Adrenal gland (tissue), 5 donors: ENCODE data around the gene MUSK.

Experiments used
- CTCF ChIP-seq, 6 experiments: fragments of 450-650 bp in 4 of 6; fragments of 200-600 bp in 2 of 6; sonication (generic) in 1 of 6; IDR thresholded peaks; 1 replicate in 5 of 6; 2 replicates in 1 of 6; pipeline versions ENCODE4 v1.5.1 to v1.8.0; 2016 to 2021; ENCODE audit warnings: antibody characterized with exemption in 6 of 6, mild to moderate bottlenecking in 2 of 6, moderate library complexity in 1 of 6
- POLR2A ChIP-seq, 2 donors: fragments of 450-650 bp; IDR thresholded peaks; one replicate each; pipeline ENCODE4 v1.6.1; 2017; ENCODE audit warnings: antibody characterized with exemption in 2 of 2, mild to moderate bottlenecking in 2 of 2, moderate library complexity in 1 of 2
- donor health status: DM: no; HTN: no; CAD: no.

DNA sequence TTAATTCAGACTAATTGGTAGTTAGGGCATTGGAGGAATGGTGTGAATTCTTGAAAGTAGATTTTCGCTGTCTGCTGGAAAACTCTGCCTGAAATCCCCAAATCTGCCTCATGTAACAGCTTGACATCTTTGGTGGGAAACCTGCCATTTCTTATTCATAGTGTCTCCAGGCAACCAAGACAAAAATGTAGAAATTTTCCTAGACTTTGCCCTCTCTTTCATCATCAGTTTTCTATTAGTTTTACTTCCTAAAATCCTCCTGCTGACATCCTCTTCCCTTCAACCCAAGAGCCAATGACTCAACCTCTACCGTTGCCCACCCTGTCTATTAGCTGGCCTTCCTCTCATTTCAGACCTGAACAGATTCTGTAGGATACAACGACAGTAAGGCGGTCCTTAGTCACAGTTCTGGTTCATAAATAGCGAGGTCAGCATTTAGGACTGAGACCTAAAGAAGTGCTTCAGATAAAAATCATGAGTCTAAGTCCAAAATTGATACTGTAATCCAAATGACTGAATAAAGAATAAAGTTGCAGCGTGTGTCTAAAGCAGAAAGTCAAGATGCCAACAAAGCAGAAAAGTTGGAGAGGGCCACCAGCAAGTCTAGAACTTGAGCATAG, 133.9 kb downstream of the MUSK start:
- TF ChIP-seq CTCF (IDR thresholded peaks at IDR 0.05): no peak
- TF ChIP-seq POLR2A (IDR thresholded peaks at IDR 0.05): no peak
